Parathyroid adenoma (tissue), 2 donors: Measurements from ENCODE around the gene RPS27L.
A peak's percentile ranks its signal among the peaks of the same experiment; 100 is the strongest.

ENCODE experiments used
- H2AFZ ChIP-seq: fragments of 300-600 bp; sonication (generic); one replicate; pipeline ENCODE4 v1.7.0; 2017; ENCODE audit warnings: antibody characterized with exemption, mild to moderate bottlenecking
- H3K27ac ChIP-seq: fragments of 300-600 bp; sonication (generic); one replicate; pipeline ENCODE4 v1.7.0; 2017
- H3K27me3 ChIP-seq: fragments of 300-600 bp; sonication (generic); one replicate; pipeline ENCODE4 v1.7.0; 2017; ENCODE audit warnings: low read length; ENCODE audit not compliant: control insufficient read depth, insufficient read depth
- H3K36me3 ChIP-seq: fragments of 300-600 bp; sonication (generic); one replicate; pipeline ENCODE4 v1.7.0; 2017; ENCODE audit warnings: low read length; ENCODE audit not compliant: control insufficient read depth, insufficient read depth
- H3K4me1 ChIP-seq: fragments of 300-600 bp; sonication (generic); one replicate; pipeline ENCODE4 v1.7.0; 2017; ENCODE audit warnings: control low read depth
- H3K4me2 ChIP-seq: fragments of 300-600 bp; sonication (generic); one replicate; pipeline ENCODE4 v1.7.0; 2017; ENCODE audit warnings: low read length
- H3K4me3 ChIP-seq: fragments of 300-600 bp; sonication (generic); one replicate; pipeline ENCODE4 v1.7.0; 2017; ENCODE audit warnings: low read depth, low read length
- H3K79me2 ChIP-seq: fragments of 300-600 bp; sonication (generic); one replicate; pipeline ENCODE4 v1.7.0; 2017; ENCODE audit warnings: control low read depth
- H3K9ac ChIP-seq: fragments of 300-600 bp; sonication (generic); one replicate; pipeline ENCODE4 v1.7.0; 2017; ENCODE audit warnings: mild to moderate bottlenecking
- H3K9me3 ChIP-seq: fragments of 300-600 bp; sonication (generic); one replicate; pipeline ENCODE4 v1.7.0; 2017; ENCODE audit warnings: low read length; ENCODE audit not compliant: control insufficient read depth
- TF ChIP-seq, protein P1 (sequence below): fragments of 300-600 bp; sonication (generic); IDR thresholded peaks from one replicate; pipeline ENCODE4 v1.7.0; 2017; ENCODE audit warnings: antibody characterized with exemption, mild to moderate bottlenecking
- donor health status: primary hyperparathyroidism.

The RPS27L gene

GRCh38 chr15:63157118-63157843 lies at the start of gene RPS27L:
Gene RPS27L, minus strand, starts transcription at chr15:63157477. Its CDS starts 72 bp downstream, at chr15:63157405.
- Histone ChIP-seq H3K4me3 (peak within 1 kb of the TSS; percentile 96), H3K79me2 (no peaks in the 10 kb centered on the region), H3K9ac (peak within 1 kb of the TSS; percentile 37), H3K4me2 (peak within 1 kb of the TSS; percentile 58), H3K27ac (peak within 1 kb of the TSS; percentile 89), H2AFZ (peak within 1 kb of the TSS; percentile 85), H3K4me1 (no peaks in the 10 kb centered on the region), H3K27me3 (no peaks in the 10 kb centered on the region), H3K9me3 (no peaks in the 10 kb centered on the region), H3K36me3 (no peaks in the 10 kb centered on the region)
- TF ChIP-seq, protein P1, sequence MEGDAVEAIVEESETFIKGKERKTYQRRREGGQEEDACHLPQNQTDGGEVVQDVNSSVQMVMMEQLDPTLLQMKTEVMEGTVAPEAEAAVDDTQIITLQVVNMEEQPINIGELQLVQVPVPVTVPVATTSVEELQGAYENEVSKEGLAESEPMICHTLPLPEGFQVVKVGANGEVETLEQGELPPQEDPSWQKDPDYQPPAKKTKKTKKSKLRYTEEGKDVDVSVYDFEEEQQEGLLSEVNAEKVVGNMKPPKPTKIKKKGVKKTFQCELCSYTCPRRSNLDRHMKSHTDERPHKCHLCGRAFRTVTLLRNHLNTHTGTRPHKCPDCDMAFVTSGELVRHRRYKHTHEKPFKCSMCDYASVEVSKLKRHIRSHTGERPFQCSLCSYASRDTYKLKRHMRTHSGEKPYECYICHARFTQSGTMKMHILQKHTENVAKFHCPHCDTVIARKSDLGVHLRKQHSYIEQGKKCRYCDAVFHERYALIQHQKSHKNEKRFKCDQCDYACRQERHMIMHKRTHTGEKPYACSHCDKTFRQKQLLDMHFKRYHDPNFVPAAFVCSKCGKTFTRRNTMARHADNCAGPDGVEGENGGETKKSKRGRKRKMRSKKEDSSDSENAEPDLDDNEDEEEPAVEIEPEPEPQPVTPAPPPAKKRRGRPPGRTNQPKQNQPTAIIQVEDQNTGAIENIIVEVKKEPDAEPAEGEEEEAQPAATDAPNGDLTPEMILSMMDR, result no peak

- TF ChIP-seq, protein P1, result no peak
- Histone ChIP-seq H3K4me1 (no peaks in the 10 kb centered on the region), H2AFZ (no peak overlapping the region), H3K9me3 (no peaks in the 10 kb centered on the region), H3K27ac (no peak overlapping the region), H3K36me3 (no peaks in the 10 kb centered on the region), H3K4me3 (no peak overlapping the region), H3K4me2 (no peak overlapping the region), H3K79me2 (peaks cover 8% of the 10 kb centered on the region), H3K9ac (no peak overlapping the region), H3K27me3 (no peaks in the 10 kb centered on the region)
These were observed 48.8 kb upstream of the RPS27L start for GRCh38 chr15:63206079-63206478.

DNA sequence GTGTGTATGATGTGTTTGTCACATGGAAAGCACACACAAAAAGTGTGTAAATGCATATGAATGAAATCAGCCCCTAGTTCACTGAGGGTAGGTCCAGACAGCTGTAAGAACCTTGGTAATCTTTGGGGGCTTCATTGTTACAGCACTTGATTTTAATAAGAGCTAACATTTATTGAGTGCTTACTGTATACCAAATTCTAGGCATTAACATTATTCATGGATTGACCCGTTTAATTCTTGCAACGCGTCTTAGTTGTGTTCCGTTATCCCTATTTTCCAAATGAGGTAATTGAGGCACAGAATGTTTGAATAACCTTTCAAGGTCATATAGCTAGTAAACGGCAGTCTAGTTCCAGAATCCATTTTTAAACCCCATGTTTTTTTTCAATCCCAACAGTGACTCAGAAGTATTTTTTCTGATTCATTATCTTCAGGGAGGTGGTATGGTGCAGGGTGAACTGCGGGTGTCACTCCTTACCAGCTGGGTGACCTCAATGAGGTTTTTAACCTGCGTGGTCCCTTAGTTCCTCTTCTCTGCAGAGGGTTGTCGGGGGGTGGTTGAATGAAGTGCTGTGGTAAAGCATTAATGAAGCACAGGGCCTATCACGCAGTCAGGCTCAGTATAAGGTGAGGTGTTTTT lies 46.3 kb upstream of the RPS27L start:
- H3K9me3 ChIP-seq, result no peaks in the 10 kb centered on the region
- H3K36me3 ChIP-seq, result no peaks in the 10 kb centered on the region
- TF ChIP-seq, protein P1, result no peak
- no peak overlapping the region for H3K9ac ChIP-seq
- H2AFZ ChIP-seq, result no peak overlapping the region
- H3K27ac ChIP-seq, result no peak overlapping the region
- H3K4me1 ChIP-seq, result peaks cover 4% of the 10 kb centered on the region
- H3K79me2 ChIP-seq, result peaks cover 10% of the 10 kb centered on the region
- no peak overlapping the region for H3K4me2 ChIP-seq
- no peaks in the 10 kb centered on the region for H3K27me3 ChIP-seq
- H3K4me3 ChIP-seq, result no peak overlapping the region

GRCh38 chr15:63202861-63203260 lies 45.6 kb upstream of the RPS27L start:
- no peak overlapping the region for H2AFZ ChIP-seq
- H3K4me1 ChIP-seq, result peaks cover 7% of the 10 kb centered on the region
- no peaks in the 10 kb centered on the region for H3K27me3 ChIP-seq
- H3K27ac ChIP-seq, result no peak overlapping the region
- no peak overlapping the region for H3K9ac ChIP-seq
- H3K4me3 ChIP-seq, result no peak overlapping the region
- TF ChIP-seq, protein P1, result no peak
- H3K9me3 ChIP-seq, result no peaks in the 10 kb centered on the region
- H3K79me2 ChIP-seq, result peaks cover 10% of the 10 kb centered on the region
- H3K36me3 ChIP-seq, result no peaks in the 10 kb centered on the region
- no peak overlapping the region for H3K4me2 ChIP-seq
